ENCODE results near the gene CTTNBP2.

Gene CTTNBP2

DNA sequence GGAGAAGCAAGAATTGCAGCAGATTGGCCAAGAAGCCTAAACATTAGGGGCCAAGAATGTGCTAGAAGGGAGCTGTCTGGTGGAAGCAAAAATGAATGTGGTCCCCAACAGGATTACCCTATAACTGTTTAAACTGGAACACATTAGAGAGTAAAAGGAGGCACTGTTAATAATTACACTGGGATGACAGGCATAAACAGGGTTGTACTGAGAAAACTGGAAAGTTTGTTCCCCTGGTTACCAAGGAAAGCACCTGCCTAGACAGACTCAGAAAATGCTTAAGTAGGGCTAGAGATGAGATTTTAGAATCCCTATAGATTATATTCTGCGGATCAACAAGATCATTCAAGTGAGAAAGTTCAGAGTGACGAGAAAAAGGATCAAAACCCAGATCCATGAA lies 100.8 kb downstream of the CTTNBP2 start:
- Histone ChIP-seq H3K79me1 (ENCODE audit: low read length) (no peaks in the 10 kb centered on the region), H4K91ac (ENCODE audit: low read depth, low read length) (no peak overlapping the region), H3K23ac (ENCODE audit: low read length) (no peak overlapping the region), H3K27ac (ENCODE audit: low read depth, low read length) (no peak overlapping the region), H3K4me2 (ENCODE audit: low read length) (no peak overlapping the region), H3K4me3 (ENCODE audit: low read depth, low read length) (no peak overlapping the region), H2BK12ac (ENCODE audit: low read length) (no peak overlapping the region), H2BK5ac (ENCODE audit: low read depth, low read length, poor library complexity) (no peak overlapping the region), H3K9ac (ENCODE audit: low read length) (no peak overlapping the region), H3K4me1 (ENCODE audit: control insufficient read depth in 1 of 2, insufficient read depth in 2 of 2, low read length in 2 of 2) (peaks cover 0 to 2% of the 10 kb centered on the region in 2 experiments), H2AFZ (ENCODE audit: insufficient read depth, low read length, poor library complexity) (no peak overlapping the region), H2BK120ac (ENCODE audit: insufficient read depth, low read length, poor library complexity) (no peak overlapping the region), H3K14ac (ENCODE audit: low read length) (no peak overlapping the region), H4K8ac (ENCODE audit: low read depth, low read length) (no peak overlapping the region), H3K79me2 (ENCODE audit: control insufficient read depth, insufficient read depth, low read length, poor library complexity) (no peaks in the 10 kb centered on the region), H3K4ac (ENCODE audit: low read depth, low read length) (no peak overlapping the region), H3K9me3 (ENCODE audit: insufficient read depth, low read depth, low read length) (no peaks in the 10 kb centered on the region), H3K18ac (ENCODE audit: low read length) (no peak overlapping the region), H4K12ac (ENCODE audit: low read depth, low read length) (no peak overlapping the region), H3K36me3 (ENCODE audit: control insufficient read depth in 1 of 2, insufficient read depth in 2 of 2, low read length in 2 of 2) (peaks cover 10 to 11% of the 10 kb centered on the region in 2 experiments), H2AK5ac (ENCODE audit: low read length) (no peak overlapping the region), H3K27me3 (ENCODE audit: insufficient read depth, low read length) (no peaks in the 10 kb centered on the region)
- DNase-seq, result no peak
- no CpG with 5 or more reads among the region's 2 CpGs for WGBS (ENCODE audit: extremely low coverage, insufficient coverage, insufficient read length)

GRCh38 chr7:117771756-117772155 lies 101.5 kb downstream of the CTTNBP2 start:
- Histone ChIP-seq H3K36me3 (ENCODE audit: control insufficient read depth in 1 of 2, insufficient read depth in 2 of 2, low read length in 2 of 2) (peaks cover 9 to 11% of the 10 kb centered on the region in 2 experiments), H3K79me1 (ENCODE audit: low read length) (no peaks in the 10 kb centered on the region), H2BK120ac (ENCODE audit: insufficient read depth, low read length, poor library complexity) (no peak overlapping the region), H3K9ac (ENCODE audit: low read length) (no peak overlapping the region), H3K4me2 (ENCODE audit: low read length) (no peak overlapping the region), H3K9me3 (ENCODE audit: insufficient read depth, low read depth, low read length) (no peaks in the 10 kb centered on the region), H3K18ac (ENCODE audit: low read length) (no peak overlapping the region), H2AK5ac (ENCODE audit: low read length) (no peak overlapping the region), H3K23ac (ENCODE audit: low read length) (no peak overlapping the region), H4K91ac (ENCODE audit: low read depth, low read length) (no peak overlapping the region), H3K79me2 (ENCODE audit: control insufficient read depth, insufficient read depth, low read length, poor library complexity) (no peaks in the 10 kb centered on the region), H2BK12ac (ENCODE audit: low read length) (no peak overlapping the region), H3K4me3 (ENCODE audit: low read depth, low read length) (no peak overlapping the region), H4K12ac (ENCODE audit: low read depth, low read length) (no peak overlapping the region), H2AFZ (ENCODE audit: insufficient read depth, low read length, poor library complexity) (no peak overlapping the region), H3K14ac (ENCODE audit: low read length) (no peak overlapping the region), H3K4me1 (ENCODE audit: control insufficient read depth in 1 of 2, insufficient read depth in 2 of 2, low read length in 2 of 2) (peaks cover 0 to 2% of the 10 kb centered on the region in 2 experiments), H2BK5ac (ENCODE audit: low read depth, low read length, poor library complexity) (no peak overlapping the region), H3K4ac (ENCODE audit: low read depth, low read length) (no peak overlapping the region), H4K8ac (ENCODE audit: low read depth, low read length) (no peak overlapping the region), H3K27me3 (ENCODE audit: insufficient read depth, low read length) (no peaks in the 10 kb centered on the region), H3K27ac (ENCODE audit: low read depth, low read length) (no peak overlapping the region)
- DNase-seq, result no peak
- no CpG with 5 or more reads among the region's 4 CpGs for WGBS (ENCODE audit: extremely low coverage, insufficient coverage, insufficient read length)

- Histone ChIP-seq H4K8ac (ENCODE audit: low read depth, low read length) (no peak overlapping the region), H2AK5ac (ENCODE audit: low read length) (no peak overlapping the region), H3K4me2 (ENCODE audit: low read length) (no peak overlapping the region), H3K27ac (ENCODE audit: low read depth, low read length) (no peak overlapping the region), H3K18ac (ENCODE audit: low read length) (no peak overlapping the region), H4K12ac (ENCODE audit: low read depth, low read length) (no peak overlapping the region), H3K4ac (ENCODE audit: low read depth, low read length) (no peak overlapping the region), H3K36me3 (ENCODE audit: control insufficient read depth in 1 of 2, insufficient read depth in 2 of 2, low read length in 2 of 2) (peaks cover 9 to 12% of the 10 kb centered on the region in 2 experiments), H2AFZ (ENCODE audit: insufficient read depth, low read length, poor library complexity) (no peak overlapping the region), H3K4me1 (ENCODE audit: control insufficient read depth in 1 of 2, insufficient read depth in 2 of 2, low read length in 2 of 2) (peaks cover 0 to 2% of the 10 kb centered on the region in 2 experiments), H3K9me3 (ENCODE audit: insufficient read depth, low read depth, low read length) (no peaks in the 10 kb centered on the region), H3K79me2 (ENCODE audit: control insufficient read depth, insufficient read depth, low read length, poor library complexity) (no peaks in the 10 kb centered on the region), H3K9ac (ENCODE audit: low read length) (no peak overlapping the region), H2BK12ac (ENCODE audit: low read length) (no peak overlapping the region), H3K14ac (ENCODE audit: low read length) (no peak overlapping the region), H3K23ac (ENCODE audit: low read length) (no peak overlapping the region), H2BK5ac (ENCODE audit: low read depth, low read length, poor library complexity) (no peak overlapping the region), H4K91ac (ENCODE audit: low read depth, low read length) (no peak overlapping the region), H2BK120ac (ENCODE audit: insufficient read depth, low read length, poor library complexity) (no peak overlapping the region), H3K27me3 (ENCODE audit: insufficient read depth, low read length) (no peaks in the 10 kb centered on the region), H3K79me1 (ENCODE audit: low read length) (no peaks in the 10 kb centered on the region), H3K4me3 (ENCODE audit: low read depth, low read length) (no peak overlapping the region)
- no peak for DNase-seq
- WGBS (ENCODE audit: extremely low coverage, insufficient coverage, insufficient read length), result no CpG with 5 or more reads among the region's 1 CpG
These were observed 104.2 kb downstream of the CTTNBP2 start for GRCh38 chr7:117769085-117769484.

- no peaks in the 10 kb centered on the region for H3K9me3 ChIP-seq (ENCODE audit: insufficient read depth, low read depth, low read length)
- H4K8ac ChIP-seq (ENCODE audit: low read depth, low read length), result no peak overlapping the region
- no peak overlapping the region for H3K4me2 ChIP-seq (ENCODE audit: low read length)
- no peaks in the 10 kb centered on the region for H3K79me2 ChIP-seq (ENCODE audit: control insufficient read depth, insufficient read depth, low read length, poor library complexity)
- no peak overlapping the region for H2BK5ac ChIP-seq (ENCODE audit: low read depth, low read length, poor library complexity)
- peaks cover 0 to 2% of the 10 kb centered on the region in 2 experiments for H3K4me1 ChIP-seq (ENCODE audit: control insufficient read depth in 1 of 2, insufficient read depth in 2 of 2, low read length in 2 of 2)
- no peak overlapping the region for H3K4me3 ChIP-seq (ENCODE audit: low read depth, low read length)
- no peak overlapping the region for H2AK5ac ChIP-seq (ENCODE audit: low read length)
- H3K79me1 ChIP-seq (ENCODE audit: low read length), result no peaks in the 10 kb centered on the region
- no peak overlapping the region for H2AFZ ChIP-seq (ENCODE audit: insufficient read depth, low read length, poor library complexity)
- H3K36me3 ChIP-seq (ENCODE audit: control insufficient read depth in 1 of 2, insufficient read depth in 2 of 2, low read length in 2 of 2), result peaks cover 9 to 12% of the 10 kb centered on the region in 2 experiments
- H2BK120ac ChIP-seq (ENCODE audit: insufficient read depth, low read length, poor library complexity), result no peak overlapping the region
- H3K14ac ChIP-seq (ENCODE audit: low read length), result no peak overlapping the region
- no peak overlapping the region for H3K18ac ChIP-seq (ENCODE audit: low read length)
- H4K12ac ChIP-seq (ENCODE audit: low read depth, low read length), result no peak overlapping the region
- H3K23ac ChIP-seq (ENCODE audit: low read length), result no peak overlapping the region
- DNase-seq, result no peak
- H4K91ac ChIP-seq (ENCODE audit: low read depth, low read length), result no peak overlapping the region
- H3K27me3 ChIP-seq (ENCODE audit: insufficient read depth, low read length), result no peaks in the 10 kb centered on the region
- no peak overlapping the region for H3K4ac ChIP-seq (ENCODE audit: low read depth, low read length)
- H2BK12ac ChIP-seq (ENCODE audit: low read length), result no peak overlapping the region
- no peak overlapping the region for H3K27ac ChIP-seq (ENCODE audit: low read depth, low read length)
- H3K9ac ChIP-seq (ENCODE audit: low read length), result no peak overlapping the region
These were observed 105.3 kb downstream of the CTTNBP2 start for GRCh38 chr7:117767951-117768350.

Data from trophoblast cell (in vitro differentiated cells and primary cell).